HG02981 (cell line): Measurements from ENCODE around the gene PDE6C.

ENCODE experiments used
- ATAC-seq: cut with Tn5 transposase; IDR thresholded peaks from one replicate; pipeline ENCODE4 v1.9.1; 2021; ENCODE audit warnings: mild to moderate bottlenecking, moderate library complexity; ENCODE audit not compliant: unreplicated experiment

PDE6C gene

GRCh38 chr10:93612311-93612710, at the start of gene PDE6C:
Gene PDE6C (plus strand): TSS chr10:93612537. CDS start chr10:93612726, 189 bp downstream.
- ATAC-seq = no peak

- no peak for ATAC-seq
Observed at GRCh38 chr10:93565446-93565845, 46.9 kb upstream of the PDE6C start.

- ATAC-seq = no peak
Observed at GRCh38 chr10:93566435-93567276, 45.7 kb upstream of the PDE6C start, which contains the start of gene FFAR4. Gene FFAR4 (plus strand): TSS chr10:93566665. CDS start chr10:93566721, 56 bp downstream.

DNA sequence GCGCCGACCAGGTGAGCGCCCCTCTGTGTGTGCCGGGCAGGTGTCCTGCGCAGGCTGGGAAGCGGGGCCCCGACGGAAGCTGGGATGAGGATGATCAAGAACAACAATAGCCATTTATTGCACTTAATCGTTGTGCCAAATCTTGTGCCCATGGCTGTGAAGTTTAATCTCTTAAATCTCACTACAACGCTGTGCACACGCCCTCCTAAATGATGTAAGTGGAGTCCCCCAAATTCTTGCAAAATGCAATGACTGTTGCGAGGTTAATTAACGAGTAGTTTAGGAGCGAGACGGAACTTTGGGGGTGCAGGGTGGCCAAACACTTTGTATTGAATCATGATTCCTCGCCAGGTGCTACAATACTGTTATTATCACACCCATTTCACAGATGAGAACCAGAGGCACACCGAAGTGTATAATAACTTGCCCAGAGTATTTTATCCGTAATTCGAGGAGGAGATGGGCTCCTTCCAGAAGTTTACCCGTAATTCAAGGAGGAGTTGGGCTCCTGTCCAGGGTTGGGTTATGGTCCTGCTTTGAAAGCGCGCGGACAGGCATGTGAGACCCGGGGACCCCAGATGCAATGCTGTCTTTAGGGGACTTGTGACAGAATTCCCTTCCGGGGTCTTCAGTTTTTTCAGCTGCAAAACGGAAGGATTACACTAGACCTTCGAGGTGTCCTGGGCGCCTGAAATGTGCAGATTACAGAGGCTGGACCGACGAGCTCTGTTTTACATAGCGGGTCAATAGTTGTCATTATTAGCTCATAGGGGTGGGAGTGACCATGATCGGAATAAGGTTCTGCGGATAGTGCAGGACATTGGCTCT, 44.8 kb upstream of the PDE6C start:
- no peak for ATAC-seq

DNA sequence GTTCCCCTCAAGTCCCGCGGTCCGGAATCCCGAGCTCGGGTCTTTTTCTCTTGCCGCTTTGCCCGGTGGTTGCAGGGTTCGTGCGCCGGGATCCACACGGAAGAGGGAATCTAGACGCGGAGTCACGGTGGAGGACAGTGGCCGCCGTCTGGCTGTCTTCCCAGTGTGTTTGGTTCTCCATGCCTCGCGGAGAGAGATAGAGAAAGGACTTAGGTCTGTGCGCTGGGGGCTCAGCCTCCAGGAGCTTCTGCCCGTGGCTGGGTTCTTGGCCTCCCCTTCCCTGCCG, 44.3 kb upstream of the PDE6C start:
- ATAC-seq = no peak

DNA sequence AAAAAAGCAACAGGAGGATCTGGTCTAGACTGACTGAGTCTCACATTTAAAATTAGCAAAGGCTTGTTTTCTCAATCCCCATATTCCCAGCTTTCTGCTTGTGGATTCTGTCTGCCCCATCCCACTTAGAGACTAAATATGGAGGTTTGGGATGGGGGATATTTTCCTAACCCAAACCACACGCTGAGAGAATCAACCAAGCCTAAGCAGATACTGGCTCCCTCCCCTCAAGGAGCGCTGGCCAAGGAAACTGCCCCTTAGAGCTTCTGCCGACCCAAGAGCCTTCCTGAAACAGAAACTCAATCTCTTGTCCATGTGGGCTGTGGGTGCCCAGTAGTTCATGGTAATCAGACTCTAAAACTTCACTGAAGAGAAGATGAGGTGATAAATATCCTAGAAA, 42.0 kb upstream of the PDE6C start:
- ATAC-seq = no peak

DNA sequence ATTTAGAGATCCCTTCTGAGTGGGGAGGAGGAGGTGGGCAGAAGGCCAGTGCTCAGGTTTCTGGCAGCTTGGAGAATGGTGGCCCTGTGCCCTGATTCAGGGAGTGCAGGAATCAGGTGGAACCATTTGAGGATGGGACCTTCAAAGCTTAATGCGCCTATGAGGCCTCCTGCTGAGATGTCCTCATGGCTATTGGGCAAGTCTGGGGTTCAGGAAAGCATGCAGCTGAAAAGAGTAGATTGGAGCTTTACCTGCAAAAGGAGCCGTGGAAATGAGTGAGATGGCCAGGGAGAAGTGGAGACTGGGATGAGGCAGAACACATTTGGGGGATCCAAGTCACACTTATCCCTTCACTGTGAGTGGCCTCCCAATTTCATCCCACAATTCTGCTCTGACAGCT, 39.7 kb upstream of the PDE6C start:
- ATAC-seq = no peak

GRCh38 chr10:93573051-93573909, 39.1 kb upstream of the PDE6C start:
- no peak for ATAC-seq

- no peak for ATAC-seq
Observed at GRCh38 chr10:93573924-93574323, 38.4 kb upstream of the PDE6C start.

DNA sequence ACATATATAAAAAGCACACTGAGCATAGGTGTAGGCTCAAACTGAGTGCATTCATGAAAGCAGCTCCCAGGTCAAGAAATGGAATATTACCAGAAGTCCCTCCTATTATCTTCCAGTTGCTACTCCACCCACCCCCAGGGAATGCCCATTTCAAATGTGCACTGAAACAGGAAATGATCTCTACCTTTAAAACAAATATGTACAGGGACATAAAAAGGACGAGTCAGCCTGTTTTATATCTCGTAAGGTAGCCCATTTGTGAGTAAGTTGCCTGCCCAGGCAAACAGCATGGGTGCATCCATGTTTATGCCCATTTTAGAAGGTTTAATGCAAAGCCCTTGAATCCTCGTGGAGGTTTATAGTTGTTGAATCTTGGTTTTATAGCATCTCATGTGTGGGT, 35.4 kb upstream of the PDE6C start:
- ATAC-seq = no peak

DNA sequence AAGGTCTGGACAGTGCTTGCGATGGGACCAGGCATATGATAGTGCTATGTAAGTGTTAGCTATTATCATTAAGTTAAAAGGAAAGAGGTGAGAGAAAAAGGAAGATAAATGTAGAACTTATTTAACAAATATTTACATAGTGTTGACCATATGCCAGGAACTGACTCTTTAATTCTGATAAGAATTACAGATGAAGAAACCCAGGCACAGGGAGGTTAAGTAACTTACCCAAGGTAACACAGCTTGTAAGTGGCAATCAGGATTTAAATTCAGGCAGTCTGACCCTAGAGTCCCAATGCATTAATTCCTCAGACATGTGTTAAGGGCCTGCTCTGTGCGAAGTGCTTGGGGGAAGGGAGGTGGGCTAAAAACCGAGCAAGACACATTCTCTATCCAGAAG, 34.8 kb upstream of the PDE6C start:
- ATAC-seq = no peak

DNA sequence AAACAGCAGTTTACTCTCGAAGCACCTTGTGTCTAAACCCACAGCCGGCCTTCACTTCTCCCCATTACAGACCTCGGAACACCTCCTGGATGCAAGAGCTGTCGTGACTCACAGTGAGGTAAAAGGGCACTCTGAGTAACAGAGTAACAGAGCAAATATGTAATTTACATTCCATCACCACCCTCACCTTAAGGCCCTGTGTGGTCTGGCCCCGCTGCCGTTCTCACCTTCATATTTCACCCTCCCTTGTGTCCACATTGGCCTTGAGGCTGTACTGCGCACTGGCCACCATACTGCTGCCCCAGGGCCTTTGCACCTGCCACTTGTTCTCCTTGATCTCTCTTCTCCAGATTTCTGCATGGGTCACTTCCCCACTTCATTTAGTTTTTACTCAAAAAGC, 33.2 kb upstream of the PDE6C start:
- ATAC-seq = no peak

DNA sequence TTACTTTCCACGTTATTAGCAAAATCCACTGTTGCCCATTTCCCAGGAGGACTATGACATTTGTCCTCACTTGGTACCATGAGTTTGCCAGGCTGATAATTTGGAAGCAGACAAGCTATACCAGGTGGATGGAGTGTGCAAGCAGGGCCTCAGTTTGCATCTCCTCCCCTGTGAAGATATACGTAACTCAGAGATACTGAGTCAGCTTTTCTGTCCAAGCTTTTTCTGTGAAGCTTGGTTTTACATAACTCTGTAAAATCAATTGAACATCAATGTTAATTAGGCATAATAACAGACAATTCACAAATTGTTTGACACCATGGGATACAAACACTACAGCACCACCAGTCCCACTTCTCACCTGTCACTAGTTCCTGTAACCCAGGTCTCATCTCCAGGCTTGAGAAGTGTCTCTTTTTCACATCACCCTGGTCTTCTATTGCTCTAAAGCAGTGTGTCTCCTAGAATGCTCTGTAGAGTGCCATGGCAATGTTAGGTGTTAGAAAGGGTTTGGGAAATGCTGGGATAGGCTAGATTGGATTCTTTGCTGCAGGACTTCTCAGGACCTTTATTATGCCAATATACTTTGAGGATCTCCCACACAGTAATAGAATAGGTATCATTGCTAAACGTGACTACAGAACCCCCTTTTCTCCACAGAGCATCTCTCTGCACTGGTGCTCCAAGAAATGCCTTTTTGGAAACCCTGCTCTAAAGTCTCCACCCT, 32.2 kb upstream of the PDE6C start:
- no peak for ATAC-seq

DNA sequence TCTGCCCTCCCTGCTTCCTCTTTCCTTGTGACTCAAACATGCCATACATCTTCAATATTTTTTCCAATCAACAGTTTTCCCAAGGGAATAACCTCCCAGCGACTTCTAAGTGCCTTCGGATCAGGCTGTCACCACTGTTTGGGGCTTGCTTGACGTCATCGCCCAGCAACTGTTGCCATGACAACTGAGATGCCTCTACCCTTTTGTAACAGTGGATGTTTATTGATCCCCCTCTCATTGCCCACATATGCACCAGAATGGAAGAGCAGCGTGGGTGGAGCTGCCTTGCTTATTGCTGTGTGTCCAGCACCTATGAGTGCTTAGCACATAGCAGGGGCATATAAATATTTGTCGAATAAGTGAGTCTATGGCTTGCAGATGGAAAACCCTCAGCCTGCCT, 31.5 kb upstream of the PDE6C start:
- ATAC-seq = no peak

DNA sequence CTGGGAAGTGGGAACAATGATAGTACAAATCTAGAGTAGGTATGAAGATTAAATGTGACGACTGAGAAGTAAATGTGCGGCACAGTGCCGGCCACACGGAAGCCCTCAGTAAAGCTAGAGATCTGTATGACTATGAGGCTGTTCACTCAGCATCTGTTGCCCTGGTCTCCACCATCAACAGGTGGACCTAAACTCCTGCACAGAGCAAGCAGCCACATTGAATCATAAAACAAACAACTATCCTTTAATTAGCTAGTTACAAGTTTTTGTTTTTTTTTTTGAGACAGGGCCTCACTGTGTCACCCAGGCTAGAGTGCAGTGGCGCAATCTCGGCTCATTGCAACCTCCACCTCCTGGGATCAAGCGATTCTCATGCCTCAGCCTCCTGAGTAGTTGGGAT, 27.9 kb upstream of the PDE6C start:
- ATAC-seq = no peak

DNA sequence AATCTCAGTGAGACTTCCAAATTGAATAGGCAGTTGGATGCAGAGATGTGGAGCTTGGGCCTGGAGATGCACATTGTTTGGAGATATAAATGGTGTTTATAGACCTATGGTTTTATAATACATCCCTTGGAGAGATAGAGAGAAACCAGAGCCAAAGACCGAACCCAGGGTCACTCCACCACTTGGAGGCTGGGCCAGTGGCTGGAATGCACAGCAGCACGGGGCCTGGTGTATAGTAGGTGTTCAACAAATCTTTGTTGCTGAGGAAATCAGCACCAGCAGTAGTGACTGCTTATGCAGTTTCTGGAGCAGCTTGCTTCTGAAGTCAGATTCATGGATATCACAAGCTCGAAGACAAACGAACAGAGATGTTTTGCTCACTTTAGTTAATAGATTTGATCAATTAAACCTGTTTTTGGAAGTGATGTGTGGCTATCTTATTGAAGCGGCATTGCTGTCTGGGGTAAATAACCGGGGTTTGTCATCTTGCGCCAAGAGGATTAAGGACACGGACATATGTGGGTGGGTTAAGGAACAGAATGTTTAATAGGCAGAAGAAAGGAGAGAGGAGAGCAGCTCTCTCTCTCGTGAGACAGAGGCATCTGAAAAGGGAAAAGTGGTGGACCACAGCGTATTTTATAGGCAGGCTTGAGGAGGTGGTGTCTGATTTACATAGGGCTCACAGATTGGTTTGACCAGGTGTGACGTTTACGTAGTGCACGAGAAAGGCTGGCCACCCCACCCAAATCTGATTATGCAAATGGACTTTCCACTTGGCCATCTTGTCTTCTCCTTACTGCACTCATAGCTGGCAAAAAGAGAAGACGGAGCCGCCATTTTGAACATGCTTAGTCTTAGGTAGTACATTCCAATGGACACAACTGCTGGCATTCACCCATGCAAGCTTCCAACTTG, 22.4 kb upstream of the PDE6C start:
- ATAC-seq = no peak

GRCh38 chr10:93590638-93591037, 21.7 kb upstream of the PDE6C start:
- ATAC-seq = no peak

GRCh38 chr10:93591065-93591808, 21.1 kb upstream of the PDE6C start:
- no peak for ATAC-seq

DNA sequence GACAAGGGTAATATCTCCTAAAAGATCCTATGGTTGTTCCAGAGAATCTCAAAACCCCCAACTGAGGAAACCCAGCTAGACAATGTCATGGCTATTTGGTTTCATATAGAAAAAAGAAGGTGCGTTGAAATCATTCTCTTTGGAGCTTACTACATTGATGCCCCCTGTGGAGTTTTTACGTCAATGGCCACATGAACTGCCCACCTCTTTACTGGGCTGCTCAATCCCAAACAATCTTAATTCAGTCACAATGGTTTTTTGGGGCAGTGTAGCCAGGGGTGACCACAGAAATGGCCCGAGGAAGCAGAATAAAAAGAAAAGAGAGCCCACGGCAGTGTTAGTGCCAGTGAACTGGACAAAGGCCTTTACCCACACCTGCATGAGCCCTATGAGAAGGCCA, 19.1 kb upstream of the PDE6C start:
- no peak for ATAC-seq
